T-helper 1 cell treated with Interleukin-12 subunit alpha and Interleukin-12 subunit beta and Interleukin-4 antibody, amounts not matched to agents 30 μg/mL and 1 μg/mL, for 36 hours (primary cell): ENCODE results near the gene DYNC1LI2.

Experiments used
- H3K27ac Mint-ChIP-seq: one replicate; pipeline ENCODE4 v1.8.0; 2021; ENCODE audit warnings: mild to moderate bottlenecking, mixed read lengths
- H3K27me3 Mint-ChIP-seq: one replicate; pipeline ENCODE4 v1.8.0; 2021; ENCODE audit warnings: low read depth, mixed read lengths
- H3K36me3 Mint-ChIP-seq: one replicate; pipeline ENCODE4 v1.8.0; 2021; ENCODE audit warnings: low read depth, mixed read lengths
- H3K4me1 Mint-ChIP-seq: one replicate; pipeline ENCODE4 v1.8.0; 2021; ENCODE audit warnings: low read depth, mixed read lengths
- H3K4me3 Mint-ChIP-seq: one replicate; pipeline ENCODE4 v1.8.0; 2021; ENCODE audit warnings: mild to moderate bottlenecking, moderate library complexity, mixed read lengths
- H3K9me3 Mint-ChIP-seq: one replicate; pipeline ENCODE4 v1.8.0; 2021; ENCODE audit warnings: mixed read lengths

Gene DYNC1LI2

DNA sequence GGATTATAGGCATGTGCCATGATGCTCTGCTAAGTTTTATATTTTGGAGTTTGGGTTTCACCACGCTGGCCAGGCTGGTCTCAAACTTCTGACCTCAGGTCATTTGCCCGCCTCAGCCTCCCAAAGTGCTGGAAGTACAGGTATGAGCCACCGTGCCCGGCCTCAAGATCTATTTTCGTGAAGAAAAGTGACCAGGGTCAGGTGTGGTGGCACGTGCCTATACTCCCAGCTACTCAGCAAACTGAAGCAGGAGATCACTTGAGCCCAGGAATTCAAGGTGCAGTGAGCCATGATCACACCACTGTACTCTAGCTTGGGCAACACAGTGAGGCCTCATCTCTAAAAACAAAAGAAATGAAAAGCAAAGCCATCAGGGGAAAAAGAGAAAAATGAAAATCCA is 73.6 kb downstream of the DYNC1LI2 start:
- H3K27ac Mint-ChIP-seq = no peak overlapping the region

DNA sequence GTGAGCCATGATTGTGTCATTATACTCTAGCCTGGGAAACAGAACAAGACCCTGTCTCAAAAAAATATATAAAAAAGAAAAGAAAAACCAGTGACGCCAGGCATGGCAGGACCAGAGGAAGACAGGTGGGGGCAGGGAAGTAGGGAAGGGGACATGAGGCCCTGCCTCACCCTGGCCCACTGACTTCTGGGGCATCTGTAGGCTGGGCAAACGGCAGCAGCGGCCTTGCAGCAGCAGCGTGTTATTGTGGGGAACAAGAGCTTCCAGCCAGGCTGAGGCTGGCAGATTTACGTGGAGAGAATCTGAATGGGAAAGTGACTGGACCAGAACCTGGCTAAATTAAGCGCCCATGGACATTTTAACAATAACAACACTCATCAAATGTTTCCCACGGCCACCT is 74.2 kb downstream of the DYNC1LI2 start:
- Mint-ChIP-seq H3K4me1 (no peaks in the 10 kb centered on the region), H3K36me3 (no peaks in the 10 kb centered on the region), H3K27me3 (no peaks in the 10 kb centered on the region), H3K9me3 (no peaks in the 10 kb centered on the region), H3K4me3 (no peak overlapping the region), H3K27ac (no peak overlapping the region)

More for the DNA sequence above, 73.6 kb downstream of the DYNC1LI2 start:
- no peaks in the 10 kb centered on the region for H3K27me3 Mint-ChIP-seq
- H3K4me1 Mint-ChIP-seq = no peaks in the 10 kb centered on the region
- no peaks in the 10 kb centered on the region for H3K36me3 Mint-ChIP-seq
- H3K4me3 Mint-ChIP-seq = no peak overlapping the region
- H3K9me3 Mint-ChIP-seq = no peaks in the 10 kb centered on the region

DNA sequence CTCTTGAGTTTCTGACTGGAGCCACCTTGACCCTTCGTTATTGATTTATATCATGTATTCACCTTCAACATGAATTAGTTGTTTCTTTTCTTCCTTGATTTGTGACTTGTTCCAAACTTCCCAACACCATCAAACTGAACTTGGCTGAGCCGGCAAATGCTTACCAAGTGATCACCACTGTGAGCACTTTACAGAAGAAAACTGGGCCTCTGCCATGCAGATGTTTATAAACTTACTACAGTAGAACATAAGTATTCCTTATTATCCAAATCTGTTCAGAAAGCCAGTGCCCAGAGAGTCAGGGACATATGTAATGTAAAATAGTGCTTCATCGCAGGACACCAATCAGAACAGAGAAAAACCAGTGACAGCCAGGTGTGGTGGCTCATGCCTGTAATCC is 74.8 kb downstream of the DYNC1LI2 start:
- Mint-ChIP-seq H3K4me3 (no peak overlapping the region), H3K27ac (no peak overlapping the region), H3K9me3 (no peaks in the 10 kb centered on the region), H3K36me3 (no peaks in the 10 kb centered on the region), H3K27me3 (no peaks in the 10 kb centered on the region), H3K4me1 (no peaks in the 10 kb centered on the region)

DNA sequence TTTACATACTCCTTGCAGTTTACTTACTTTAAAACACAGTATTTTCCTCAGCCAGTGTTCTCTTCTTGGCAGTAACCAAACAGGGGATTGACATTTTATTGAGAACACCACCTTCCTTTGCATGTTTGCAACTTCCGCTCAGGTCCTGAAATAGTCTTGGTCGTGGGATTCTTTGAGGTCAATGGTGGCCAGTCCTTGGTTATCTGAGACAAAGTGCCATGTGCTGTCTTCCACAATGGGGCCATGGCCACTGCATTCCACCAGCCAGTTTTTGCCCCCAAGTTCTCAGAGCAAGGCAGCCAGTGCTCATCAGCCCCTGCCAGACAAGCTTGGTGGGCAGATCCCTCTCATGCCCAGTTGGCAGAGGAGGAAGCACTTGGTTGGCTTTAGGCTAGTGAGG is 77.7 kb downstream of the DYNC1LI2 start:
- Mint-ChIP-seq H3K36me3 (no peaks in the 10 kb centered on the region), H3K9me3 (no peaks in the 10 kb centered on the region)

More for the DNA sequence above, 77.7 kb downstream of the DYNC1LI2 start:
- no peaks in the 10 kb centered on the region for H3K27me3 Mint-ChIP-seq
- H3K4me3 Mint-ChIP-seq = no peak overlapping the region
- H3K27ac Mint-ChIP-seq = no peak overlapping the region
- H3K4me1 Mint-ChIP-seq = no peaks in the 10 kb centered on the region
